ENCODE results near the gene MAP3K12.

- TF ChIP-seq EP300 (IDR thresholded peaks at IDR 0.05; ENCODE audit: borderline replicate concordance) = no peak
- TF ChIP-seq CEBPB (IDR thresholded peaks at IDR 0.05) = no peak
- no peak for TF ChIP-seq EGR1 (IDR thresholded peaks at IDR 0.05)
- TF ChIP-seq TAF1 (IDR thresholded peaks at IDR 0.05; ENCODE audit: low read depth) = no peak
- no peak for TF ChIP-seq CREB1 (IDR thresholded peaks at IDR 0.05; ENCODE audit: low read depth)
- TF ChIP-seq MAX (IDR thresholded peaks at IDR 0.05) = no peak
- TF ChIP-seq ZBTB7A (IDR thresholded peaks at IDR 0.05; ENCODE audit: low read depth) = no peak
These were observed 3.1 kb upstream of the MAP3K12 start for GRCh38 chr12:53502331-53502730.

Measured in Ishikawa (cell line).